Frontal cortex (tissue), 4 donors: ENCODE measurements around the gene NTM. TPM values are rescaled to one million over a fixed set of nuclear protein-coding genes. Genes with fewer than 3 reads are reported as not detected.
"Not testable (repeated sequence)": the region's sequence is repeated elsewhere in the genome, so short reads cannot be mapped to it uniquely, and the experiment has no call there.

Source experiments
- DNase-seq, 2 donors: peaks; one replicate each; pipeline ENCODE4 v3.0.0; 2012; ENCODE audit warnings: low spot score in 2 of 2
- FAIRE-seq: peaks from 2 replicates; lab custom pipeline; 2012; peaks lifted over from hg19 to GRCh38; lab: Jason Lieb, UNC
- total RNA-seq: library from RNA; depleted of rRNA; stranded (reverse); fragments of >200 nt; gene quantifications from one replicate; pipeline ENCODE4 v1.2.3, GENCODE V29; 2014
- donor health status: control.
- donor health status: control.
- donor health status: control.

The NTM gene
- total RNA-seq, 1 donor from 2014 or later, result 119 TPM

DNA sequence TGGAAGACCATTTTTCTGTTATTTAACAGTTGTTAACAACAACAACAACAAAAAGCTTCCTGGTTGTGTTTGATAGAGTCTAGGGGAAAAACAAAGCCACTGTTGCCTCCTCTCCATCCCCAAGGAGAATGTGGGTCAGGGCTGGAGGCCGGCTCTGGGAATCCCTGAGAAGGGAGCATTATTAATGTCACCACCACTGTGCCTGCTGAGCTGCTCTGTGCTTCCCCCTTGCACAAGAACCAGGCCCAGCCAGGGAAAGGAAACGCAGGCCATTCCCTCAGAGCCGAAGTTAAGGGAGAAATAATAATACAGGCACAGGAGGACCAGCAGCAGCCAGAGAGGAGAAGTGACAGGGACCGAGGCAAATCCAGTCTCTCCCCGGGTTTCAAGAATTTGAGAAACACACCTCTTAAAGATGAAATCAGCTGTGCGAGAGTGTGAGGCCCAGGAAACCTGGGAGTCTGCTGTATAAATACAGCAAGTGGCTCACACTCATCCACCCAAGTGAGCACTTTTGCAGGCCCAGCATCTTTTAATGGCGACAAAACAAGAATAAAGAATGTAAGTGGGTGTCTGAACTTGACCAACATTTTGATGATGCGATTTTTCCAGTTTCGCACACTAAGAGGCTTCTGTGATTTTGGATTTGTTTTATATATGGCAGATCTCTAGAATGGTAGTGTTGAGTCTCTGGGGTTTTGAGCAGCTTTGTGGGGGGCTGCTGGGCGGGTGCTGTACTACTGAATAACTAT lies 539.2 kb downstream of the NTM start:
- no peak for FAIRE-seq
- DNase-seq, result no peak

DNA sequence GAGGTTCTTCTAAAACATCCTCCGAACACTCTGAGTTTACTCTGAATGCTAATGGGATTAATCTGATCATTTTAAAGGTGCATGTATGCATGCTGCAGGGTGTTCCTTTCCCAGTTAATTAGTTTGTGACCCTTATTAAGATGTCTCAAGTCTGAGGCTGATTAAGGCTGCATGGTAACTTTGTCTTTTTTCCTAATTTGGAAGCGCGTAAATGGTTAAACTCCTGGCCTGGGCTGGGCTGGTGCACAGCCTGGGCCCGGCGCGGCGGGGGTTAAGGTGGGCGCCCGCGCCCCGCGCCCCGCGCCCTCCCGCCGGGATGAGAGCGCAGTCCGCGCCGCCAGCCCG lies 539.7 kb downstream of the NTM start:
- DNase-seq, result no peak
- FAIRE-seq, result no peak

DNA sequence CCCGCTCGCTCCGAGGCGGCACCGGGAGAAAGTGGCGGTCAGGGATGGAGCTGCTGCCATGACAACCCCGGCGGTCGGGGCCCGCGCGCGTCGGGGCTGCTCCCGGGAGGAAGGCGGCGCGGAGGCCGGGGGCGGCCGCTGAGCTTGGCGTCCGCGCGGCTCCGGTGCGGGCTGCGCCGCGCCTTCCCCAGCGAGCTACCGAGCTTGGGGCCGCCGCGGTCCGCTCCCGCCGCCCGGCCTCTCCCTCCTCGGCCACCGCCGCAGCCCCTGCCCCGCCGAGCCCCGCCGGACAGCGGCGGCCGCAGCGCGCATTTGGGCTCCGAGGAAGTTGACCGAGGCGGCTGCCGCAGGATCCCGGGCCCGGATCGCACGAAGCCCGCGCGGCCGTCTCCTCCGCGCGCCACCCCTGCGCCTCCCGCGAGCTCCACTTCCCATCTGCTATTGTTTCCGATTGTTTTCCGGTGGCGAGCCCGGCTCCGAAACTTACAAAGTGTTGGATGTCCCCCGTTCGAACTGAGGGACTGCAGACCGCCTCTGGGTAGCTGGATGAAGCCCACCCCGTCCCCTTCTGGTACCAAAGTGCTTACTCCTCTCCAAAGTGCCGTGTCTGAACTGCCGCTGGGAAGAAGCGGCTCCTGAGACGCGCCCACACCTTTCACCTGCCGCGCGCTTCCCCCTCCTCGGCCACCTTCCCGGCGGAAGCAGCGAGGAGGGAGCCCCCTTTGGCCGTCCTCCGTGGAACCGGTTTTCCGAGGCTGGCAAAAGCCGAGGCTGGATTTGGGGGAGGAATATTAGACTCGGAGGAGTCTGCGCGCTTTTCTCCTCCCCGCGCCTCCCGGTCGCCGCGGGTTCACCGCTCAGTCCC lies 540.3 kb downstream of the NTM start:
- FAIRE-seq (no peak), DNase-seq (no peak)

DNA sequence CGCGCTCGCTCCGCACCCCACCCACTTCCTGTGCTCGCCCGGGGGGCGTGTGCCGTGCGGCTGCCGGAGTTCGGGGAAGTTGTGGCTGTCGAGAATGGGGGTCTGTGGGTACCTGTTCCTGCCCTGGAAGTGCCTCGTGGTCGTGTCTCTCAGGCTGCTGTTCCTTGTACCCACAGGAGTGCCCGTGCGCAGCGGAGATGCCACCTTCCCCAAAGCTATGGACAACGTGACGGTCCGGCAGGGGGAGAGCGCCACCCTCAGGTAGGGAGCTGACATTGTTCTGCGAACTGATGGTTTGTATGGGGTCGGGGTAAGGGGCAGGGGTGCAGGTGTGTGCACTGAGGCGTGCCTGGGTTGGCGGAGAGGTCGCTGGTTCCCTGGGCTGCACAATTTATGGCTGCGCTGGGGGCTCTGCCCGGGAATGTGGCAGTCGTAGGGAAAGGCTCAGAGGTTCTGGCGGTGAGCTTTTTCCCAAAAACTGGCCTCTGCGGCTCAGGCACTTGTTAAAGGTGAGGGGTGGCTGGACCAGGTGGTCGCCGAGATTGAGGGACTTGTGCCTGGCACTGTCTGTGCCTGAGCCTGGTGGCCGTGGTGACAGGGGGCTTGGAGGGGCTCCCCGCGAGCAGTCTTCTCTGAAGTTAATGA lies 541.1 kb downstream of the NTM start:
- DNase-seq, FAIRE-seq: not testable (repeated sequence)

DNA sequence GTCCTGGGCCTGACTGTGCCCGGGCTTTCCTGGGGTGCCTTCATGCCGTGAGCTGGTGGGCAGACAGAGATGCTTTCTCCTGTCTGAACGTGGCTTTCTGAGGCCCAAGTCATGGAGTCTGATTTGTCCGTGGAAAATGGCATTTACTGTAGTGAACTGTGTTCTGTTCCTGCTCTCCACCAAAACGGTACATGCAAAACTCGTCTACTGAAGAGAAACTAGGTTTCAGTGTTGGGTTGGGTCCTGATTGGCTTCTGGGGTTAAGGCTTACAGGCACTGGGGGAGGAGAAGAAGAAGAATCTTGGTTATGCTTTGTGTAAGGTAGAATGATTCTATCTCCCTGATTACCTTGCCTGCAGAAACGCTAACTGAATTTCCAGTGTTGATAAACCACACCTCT lies 541.7 kb downstream of the NTM start:
- no peak for FAIRE-seq
- DNase-seq, result no peak

DNA sequence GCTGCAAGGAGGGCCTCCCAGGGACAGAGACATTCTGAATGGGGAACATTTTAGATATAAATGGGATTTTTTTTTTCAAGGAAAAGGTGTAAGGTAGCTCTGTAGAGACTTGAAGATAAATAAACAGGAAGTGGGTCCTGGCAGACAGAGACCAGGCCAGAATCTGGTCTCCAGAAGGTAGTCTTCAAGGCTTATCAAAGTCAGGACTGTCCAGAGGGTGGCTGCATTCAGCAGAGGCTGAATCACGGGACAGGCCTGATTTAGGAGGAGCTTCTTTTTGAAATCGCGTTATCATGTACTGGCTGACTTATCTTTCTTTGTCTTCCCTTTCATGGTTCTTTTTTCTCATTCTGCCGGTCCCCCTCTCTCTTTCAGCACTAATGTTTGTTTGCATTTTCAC lies 542.9 kb downstream of the NTM start:
- FAIRE-seq (no peak), DNase-seq (no peak)

DNA sequence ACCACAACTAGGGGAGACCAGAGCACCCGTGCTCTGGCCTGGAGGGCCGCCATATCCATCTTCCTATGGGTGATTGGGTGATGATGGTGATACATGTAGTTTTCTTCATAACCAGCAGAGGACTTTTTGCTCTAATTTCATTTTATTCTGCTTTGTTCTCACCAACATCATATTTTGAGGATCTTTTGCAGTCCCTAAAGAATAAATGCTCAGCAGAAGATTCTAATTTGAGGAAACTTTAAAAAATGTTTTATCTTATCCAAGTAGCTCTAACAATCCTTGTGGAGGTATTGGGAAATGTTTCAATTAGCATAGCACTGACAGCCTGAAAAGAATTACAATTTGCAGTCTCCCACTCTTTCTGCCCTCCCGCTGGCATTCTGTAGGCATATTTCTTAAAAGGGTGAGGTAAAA lies 544.0 kb downstream of the NTM start:
- DNase-seq (no peak), FAIRE-seq (no peak)

DNA sequence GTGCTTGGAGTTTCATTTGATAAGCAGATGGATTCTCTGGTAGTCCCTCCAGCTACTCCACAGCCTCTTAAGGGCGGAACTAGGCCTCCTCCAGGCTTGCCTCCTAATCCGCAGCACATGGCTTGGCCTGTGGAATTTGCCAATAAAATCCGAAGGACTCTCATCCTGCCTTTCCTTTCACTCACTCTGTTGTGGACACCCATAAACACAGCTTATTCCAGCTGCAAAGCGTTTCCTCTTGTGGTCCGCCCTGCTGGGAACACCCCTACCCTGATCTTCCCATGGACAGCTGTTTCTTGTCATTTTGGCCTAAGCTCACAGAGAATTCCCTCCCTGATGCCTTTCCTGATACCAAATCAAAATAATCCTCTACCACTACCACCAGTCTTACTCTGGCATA lies 546.2 kb downstream of the NTM start:
- FAIRE-seq, result no peak

DNA sequence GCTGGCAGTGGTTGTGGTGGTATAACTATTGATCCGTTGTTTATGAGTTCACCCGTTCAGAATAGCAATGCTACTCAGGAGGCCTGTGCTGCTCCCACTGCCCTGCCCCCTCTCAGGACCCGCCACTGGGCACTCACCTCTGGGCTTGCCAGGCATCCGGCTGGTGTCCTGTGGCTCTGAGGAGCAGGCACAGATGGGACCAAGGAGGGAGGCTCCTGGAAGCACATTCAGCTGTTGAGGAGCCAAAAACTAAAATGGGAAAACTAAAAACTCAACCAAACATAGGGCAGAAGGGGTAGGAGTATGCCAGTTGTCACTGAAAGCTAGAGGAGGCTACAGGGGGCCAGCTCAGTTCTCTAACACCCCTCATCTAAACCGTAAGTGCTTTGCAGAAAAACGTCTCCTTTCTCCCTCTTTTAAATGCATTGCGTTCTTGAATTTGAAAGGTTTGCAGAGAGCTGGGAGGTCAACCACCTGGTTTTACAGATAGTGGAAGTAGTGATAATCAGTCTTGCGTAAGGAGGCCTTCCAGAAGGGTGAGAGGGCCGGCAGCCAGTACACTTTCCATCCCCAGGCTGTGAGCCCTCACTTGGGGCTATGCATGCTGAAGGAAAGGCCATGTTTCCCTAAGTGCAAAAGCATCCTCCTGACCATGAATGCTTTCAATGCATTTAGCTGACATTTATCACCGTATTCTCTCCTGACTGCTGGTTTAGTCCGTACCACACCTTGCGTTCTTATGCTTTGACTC lies 547.4 kb downstream of the NTM start:
- no peak for FAIRE-seq
- no peak for DNase-seq

More for the DNA sequence above, 546.2 kb downstream of the NTM start:
- DNase-seq, result no peak

DNA sequence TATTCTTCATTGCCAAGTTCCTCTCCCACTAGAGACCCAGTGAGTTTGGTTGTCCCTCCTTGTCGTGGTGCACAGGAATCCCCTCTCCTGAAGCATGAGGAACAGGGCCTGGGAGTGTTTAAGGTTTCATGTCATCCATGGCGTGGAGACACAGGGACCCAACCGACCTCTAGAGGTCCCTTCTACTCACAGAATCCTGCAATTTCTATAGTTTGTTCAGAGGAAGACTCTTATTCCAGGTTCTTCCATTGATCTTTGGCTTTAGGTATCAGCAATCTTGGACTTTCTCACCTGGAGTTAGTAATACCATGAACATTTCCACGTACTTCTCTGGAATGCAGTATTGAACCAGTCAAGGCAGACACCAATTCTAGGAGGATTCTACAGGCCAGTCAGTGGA lies 548.2 kb downstream of the NTM start:
- FAIRE-seq, result no peak
- DNase-seq, result no peak

DNA sequence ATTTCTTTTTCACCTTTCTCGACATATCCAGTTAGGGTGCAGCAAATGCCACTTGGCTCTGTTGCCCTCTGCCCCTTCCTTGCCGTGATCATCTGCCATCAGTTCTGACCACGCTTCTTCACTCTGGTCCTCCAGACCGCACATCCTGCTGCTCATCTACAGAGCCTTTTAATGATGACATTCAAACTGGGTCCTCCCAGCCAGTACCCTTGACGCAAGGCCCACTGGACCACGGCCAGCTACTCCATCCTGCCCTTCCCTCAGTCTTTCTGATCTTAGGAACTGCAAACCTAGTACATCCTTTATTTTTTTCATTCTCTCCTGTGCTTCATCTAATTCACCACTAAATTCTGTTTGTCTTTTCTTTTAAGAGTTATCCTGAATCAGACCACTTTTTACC lies 551.8 kb downstream of the NTM start:
- FAIRE-seq (no peak), DNase-seq (no peak)

DNA sequence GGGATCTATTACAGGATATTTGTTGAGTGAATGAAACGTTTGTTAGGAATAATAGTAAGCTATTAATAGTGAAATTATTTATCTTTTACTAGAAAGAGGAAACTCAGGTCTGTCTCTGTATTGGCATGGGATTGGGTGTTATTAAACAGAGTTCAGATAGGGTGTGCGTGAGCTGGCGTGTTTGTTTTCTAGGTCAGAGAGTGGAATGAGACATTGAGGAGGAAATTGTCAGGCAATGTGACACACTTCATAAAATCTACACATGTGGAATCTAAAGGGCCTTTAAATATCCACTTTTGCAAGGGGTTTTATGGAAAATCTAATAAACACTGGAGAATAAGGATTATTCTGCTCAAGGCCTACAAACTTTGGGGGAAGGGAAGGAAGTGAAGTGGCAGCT lies 552.9 kb downstream of the NTM start:
- DNase-seq, result no peak
- FAIRE-seq, result no peak

DNA sequence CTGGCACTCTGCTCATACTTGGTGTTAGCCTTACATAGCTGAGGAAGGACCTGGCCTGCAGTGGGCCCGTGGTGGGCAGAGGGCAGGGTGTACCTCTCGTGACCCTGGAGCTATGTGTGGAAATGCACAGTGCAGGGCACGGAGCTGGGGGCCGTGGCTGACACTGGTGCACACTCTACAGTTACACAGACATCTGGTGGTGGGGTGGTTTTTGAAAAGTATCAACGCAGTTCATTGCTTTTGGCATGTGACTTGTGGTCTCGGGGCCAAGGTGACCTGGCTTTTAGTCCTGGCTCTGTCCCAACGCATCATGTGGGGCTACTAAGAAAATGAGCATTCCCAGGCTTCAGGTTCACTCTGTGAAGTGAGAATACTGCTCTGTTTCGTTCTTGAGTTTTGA lies 553.6 kb downstream of the NTM start:
- DNase-seq (no peak), FAIRE-seq (no peak)

DNA sequence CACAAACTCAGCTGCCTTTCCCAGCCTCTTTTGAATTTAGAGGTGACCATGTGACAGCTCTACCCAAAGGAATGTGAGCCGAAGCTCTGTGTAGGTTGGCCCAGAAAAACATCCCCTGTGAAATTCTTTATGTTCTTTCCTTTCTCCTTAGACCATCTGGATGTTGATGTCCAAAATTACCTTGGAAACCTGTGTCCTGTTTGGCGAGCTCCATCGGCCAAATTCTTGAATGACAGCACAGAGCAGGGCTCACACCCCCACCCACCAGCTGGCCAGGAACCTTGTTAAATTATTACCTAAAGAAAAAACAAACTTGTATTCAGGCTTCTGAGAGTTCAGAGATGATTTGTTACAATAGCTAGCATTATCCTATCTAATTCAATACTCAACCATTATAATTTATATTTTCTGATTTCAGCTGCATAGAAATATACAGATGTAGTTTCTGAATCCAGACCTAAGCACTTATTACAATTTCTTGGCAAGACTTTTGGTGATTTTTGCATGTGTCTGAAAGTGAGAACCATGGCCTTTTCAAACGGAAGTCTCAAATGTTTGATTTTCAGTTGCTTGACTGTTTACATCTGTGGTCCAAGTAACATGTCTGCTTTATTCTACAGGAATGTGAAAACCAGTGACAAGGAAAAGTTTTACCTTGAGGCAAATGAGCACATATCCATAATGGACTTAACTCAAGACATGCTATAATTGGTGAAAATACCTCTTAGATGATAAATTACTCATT lies 554.2 kb downstream of the NTM start:
- FAIRE-seq (no peak), DNase-seq (no peak)

DNA sequence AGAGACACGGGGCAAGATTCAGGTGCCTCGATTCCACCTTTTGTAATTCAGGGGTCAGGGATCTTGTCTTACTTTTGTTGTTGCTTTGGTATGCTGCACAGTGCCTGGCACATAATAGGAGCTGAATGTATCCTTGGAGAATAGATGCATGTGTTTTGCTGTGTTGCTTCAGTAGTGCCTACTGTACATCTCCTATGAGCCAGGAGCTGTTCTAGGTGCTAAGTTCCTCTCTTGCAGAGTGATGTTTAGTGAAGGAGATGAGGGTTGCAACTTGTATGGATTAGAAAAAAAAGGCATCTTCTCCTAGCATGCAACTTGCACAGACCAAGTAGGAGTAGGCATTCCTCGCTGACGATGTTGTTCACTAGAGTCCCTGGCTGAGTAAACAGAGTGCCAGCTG lies 555.4 kb downstream of the NTM start:
- DNase-seq (no peak), FAIRE-seq (no peak)

DNA sequence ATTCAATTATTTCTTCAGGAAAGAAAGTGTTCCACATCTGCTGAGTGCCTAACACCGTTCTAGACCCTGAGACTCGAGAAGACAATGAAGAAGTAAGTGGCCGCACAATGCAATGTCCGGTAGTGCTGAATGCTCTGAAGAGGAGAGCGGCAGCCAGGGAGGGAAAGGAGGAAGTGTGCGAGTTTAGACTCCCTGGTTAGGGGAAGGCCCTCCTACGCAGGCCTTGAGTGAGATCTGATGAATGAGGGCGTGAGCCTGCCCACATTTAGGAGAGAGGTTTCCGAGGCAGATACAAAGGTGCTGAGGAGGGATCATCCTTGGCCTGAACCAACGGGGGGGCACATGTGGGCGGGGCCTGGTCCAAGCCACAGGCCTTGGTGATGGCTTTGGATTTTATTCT lies 558.6 kb downstream of the NTM start:
- FAIRE-seq (no peak), DNase-seq (no peak)

DNA sequence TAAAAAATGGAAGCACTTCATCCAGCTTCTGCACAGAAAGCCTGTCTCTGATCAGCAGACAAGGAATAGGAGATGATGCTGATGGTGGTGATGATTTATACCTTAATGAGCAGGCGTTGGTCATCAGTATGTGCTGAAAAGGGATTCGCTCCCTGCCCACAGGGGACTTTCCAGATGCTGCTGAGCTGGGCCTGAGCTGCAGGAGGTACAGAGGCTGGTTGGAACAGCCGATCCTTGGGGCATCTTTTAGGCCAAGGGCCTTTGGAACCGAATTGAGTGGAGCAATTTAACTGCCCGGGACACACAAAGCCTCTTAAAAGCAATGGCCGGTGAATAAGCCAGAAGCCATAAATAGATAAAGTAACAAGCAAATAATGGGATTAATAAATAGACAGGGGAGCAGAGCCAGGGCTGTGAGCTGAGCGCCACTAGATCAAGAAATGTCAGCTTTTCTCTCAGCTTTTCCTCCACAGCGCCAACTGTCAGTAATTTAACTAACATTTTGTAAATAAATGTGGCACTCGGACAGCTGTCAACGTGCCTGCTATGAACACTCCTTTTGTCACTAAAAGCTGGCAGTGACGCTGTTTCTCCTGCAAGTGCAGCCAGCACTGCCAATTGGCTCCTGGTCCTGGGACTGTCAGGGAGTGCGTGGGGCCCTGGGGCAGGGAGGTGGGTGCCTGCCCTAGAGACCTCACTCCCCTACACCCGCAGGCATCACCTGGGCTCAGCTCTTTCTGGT lies 562.3 kb downstream of the NTM start:
- DNase-seq (no peak), FAIRE-seq (no peak)

DNA sequence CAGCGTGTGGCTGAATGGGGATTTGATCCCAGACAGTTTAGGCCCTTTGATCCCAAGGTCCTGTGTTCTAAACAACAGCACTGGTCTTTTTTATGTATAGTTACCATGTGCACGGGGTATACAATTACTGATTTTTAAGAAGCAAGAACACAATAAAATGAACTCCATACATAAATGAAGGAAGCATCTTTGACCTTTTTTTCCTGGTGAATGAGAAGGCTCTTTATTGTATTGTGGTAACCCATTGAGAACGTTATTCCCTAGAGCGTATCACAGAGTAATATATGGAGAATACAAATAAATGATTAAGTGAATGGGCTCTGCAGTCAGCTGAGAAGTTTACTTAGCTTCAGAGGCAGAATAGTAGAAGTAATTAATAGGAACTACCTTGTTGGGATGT lies 563.6 kb downstream of the NTM start:
- DNase-seq, result no peak
- no peak for FAIRE-seq

DNA sequence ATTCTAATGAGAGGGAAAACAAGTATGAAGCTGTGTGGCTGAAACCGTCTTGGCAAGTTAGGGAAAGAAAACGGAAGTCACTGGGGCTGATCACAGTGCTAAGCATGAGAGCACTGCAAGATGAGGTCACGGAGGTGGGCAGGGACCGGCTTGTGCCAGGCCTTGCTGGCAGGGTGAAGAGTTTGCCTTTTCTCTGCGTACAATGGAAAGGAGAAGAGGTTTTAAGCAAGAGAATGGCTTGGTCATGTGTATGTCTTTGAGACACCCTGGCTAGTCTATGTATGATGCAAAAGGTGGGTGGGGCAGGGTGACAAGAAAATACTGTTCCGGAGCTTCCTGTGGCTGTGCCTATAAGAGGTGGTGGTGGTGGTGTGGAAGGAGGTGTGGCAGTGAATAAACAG lies 567.9 kb downstream of the NTM start:
- no peak for FAIRE-seq
- peak in 1 of 2 donors; percentile 28 for DNase-seq
